ENCODE results near the gene RAG2.

DNA sequence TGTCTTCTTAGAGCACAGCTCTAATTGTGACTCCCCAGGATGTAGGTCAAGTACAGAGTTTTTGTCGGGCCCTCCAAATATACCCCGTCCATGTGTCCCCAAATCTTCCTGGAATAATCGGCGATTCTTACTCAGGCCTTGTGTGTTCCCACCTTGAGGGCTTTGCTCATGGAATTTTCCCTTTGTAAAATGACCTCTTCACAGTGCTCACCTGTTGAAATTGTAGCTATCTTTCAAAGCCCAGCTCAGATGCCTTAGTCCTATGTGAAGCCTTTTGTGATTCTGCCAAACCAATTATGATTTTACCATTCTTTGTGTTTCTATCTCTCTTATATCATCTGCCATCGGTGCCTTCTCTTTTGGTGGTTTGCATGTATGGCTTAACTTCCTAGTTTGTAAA is 30.1 kb upstream of the RAG2 start:
- TF ChIP-seq CTCF (conservative IDR thresholded peaks at IDR 0.05) = no peak
- TF ChIP-seq ZFX (IDR thresholded peaks at IDR 0.05) = no peak
